SJSA1 (cell line): ENCODE results near the gene SLC31A2. TPM values are rescaled to one million over a fixed set of nuclear protein-coding genes. Genes with fewer than 3 reads are reported as not detected.
"Not testable (repeated sequence)": the region's sequence is repeated elsewhere in the genome, so short reads cannot be mapped to it uniquely, and the experiment has no call there.

Experiments used
- DNase-seq, 2 experiments: peaks; one replicate each; pipeline ENCODE4 v3.0.0-alpha.2; 2015 to 2020; ENCODE audit warnings: low spot score in 2 of 2, low read depth in 1 of 2
- H3K27ac ChIP-seq: fragments of 250-450 bp; sonication (Bioruptor Pico); 2 replicates; pipeline ENCODE4 v1.5.1; 2020; ENCODE audit warnings: mild to moderate bottlenecking, moderate library complexity
- H3K27me3 ChIP-seq: fragments of 250-450 bp; sonication (Bioruptor Pico); replicated peaks from 2 replicates; pipeline ENCODE4 v1.5.1; 2020; ENCODE audit warnings: mild to moderate bottlenecking, moderate library complexity
- H3K36me3 ChIP-seq: fragments of 250-450 bp; sonication (Bioruptor Pico); 2 replicates; pipeline ENCODE4 v1.5.1; 2020; ENCODE audit warnings: mild to moderate bottlenecking
- H3K4me1 ChIP-seq: fragments of 250-450 bp; sonication (Bioruptor Pico); replicated peaks from 2 replicates; pipeline ENCODE4 v1.6.1; 2021; ENCODE audit warnings: mild to moderate bottlenecking
- H3K4me3 ChIP-seq: fragments of 250-450 bp; sonication (Bioruptor Pico); 2 replicates; pipeline ENCODE4 v1.5.1; 2020; ENCODE audit warnings: mild to moderate bottlenecking
- H3K9me3 ChIP-seq: fragments of 250-450 bp; sonication (Bioruptor Pico); replicated peaks from 2 replicates; pipeline ENCODE4 v1.5.1; 2020; ENCODE audit warnings: mild to moderate bottlenecking
- total RNA-seq: library from RNA; depleted of rRNA; stranded (reverse); fragments of >200 nt; shearing (Covaris generic); gene quantifications from 2 replicates; pipeline ENCODE4 v1.2.3, GENCODE V29; 2014

The SLC31A2 gene
- total RNA-seq, 1 experiment from 2014 or later = 7.9 TPM

DNA sequence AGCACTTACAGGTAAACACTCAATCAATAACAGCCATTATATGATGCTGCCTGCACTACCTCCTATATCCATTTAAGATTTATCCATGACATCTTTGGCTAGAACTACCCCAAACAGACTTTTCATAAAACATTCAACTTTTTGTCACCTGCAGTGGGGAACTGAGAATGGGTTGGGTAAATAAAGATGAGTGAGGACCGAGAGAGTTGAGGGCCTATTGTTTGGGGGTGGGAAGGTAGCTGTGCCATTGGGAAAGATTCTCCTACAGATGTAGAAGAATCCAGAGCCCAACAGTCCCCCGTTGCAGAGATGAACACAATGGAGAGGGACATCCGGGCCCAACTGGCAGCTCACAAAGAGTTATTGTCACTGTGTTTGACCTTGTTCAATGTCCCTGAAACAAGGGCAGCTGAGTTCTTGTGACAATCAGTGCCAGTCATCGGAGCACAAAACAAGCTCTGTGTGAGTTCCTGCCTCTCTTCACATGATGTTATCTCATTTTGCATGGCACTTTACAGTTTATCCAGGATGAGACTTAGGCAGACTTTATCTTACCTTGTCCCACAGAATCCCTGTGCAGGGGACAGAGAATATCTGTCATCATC is 11.5 kb upstream of the SLC31A2 start:
- H3K27ac ChIP-seq = no peak overlapping the region
- H3K4me1 ChIP-seq = no peaks in the 10 kb centered on the region
- no peaks in the 10 kb centered on the region for H3K9me3 ChIP-seq
- no peak for DNase-seq
- H3K4me3 ChIP-seq = no peak overlapping the region
- no peaks in the 10 kb centered on the region for H3K36me3 ChIP-seq
- H3K27me3 ChIP-seq = no peaks in the 10 kb centered on the region

DNA sequence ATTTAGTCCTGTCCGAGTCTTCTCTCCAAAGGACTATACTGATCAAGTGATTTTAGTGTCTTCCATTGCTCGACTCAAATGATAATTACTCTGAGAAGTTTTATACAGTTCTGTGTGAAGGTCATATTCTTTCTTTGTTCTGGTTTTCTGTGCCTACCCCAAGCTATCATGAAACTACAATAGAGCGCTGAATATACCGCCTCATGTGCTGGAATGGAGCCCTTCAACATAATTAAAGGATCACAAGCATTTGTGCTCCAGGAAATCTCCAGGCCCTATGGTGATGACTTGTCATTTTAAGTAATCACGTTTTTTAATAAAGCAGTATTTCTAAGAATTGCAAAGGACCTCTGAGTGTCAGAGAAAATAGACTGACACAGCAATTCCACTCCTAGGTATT is 10.9 kb upstream of the SLC31A2 start:
- Histone ChIP-seq H3K36me3 (no peaks in the 10 kb centered on the region), H3K27me3 (no peaks in the 10 kb centered on the region), H3K9me3 (no peaks in the 10 kb centered on the region), H3K4me1 (no peaks in the 10 kb centered on the region), H3K27ac (no peak overlapping the region), H3K4me3 (no peak overlapping the region)
- no peak for DNase-seq

DNA sequence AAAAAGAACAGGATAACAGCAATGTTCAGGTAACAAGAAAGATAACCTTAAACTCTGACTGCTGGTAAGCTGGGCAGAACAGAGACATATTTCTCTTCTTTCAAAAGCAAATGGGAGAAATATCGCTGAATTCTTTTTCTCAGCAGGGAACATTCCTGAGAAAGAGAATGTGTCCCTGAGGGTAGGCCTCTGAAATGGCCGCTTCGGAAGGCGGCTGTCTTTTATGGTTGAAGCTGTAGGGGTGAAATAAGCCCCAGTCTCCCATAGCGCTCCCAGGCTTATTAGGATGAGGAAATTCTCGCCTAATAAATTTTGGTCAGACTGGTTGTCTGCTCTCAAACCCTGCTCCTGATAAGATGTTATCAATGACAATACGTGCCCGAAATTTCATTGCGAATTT is 9.9 kb upstream of the SLC31A2 start:
- not testable (repeated sequence) for DNase-seq, H3K4me3 ChIP-seq, H3K36me3 ChIP-seq, H3K9me3 ChIP-seq, H3K27ac ChIP-seq, H3K4me1 ChIP-seq, H3K27me3 ChIP-seq

DNA sequence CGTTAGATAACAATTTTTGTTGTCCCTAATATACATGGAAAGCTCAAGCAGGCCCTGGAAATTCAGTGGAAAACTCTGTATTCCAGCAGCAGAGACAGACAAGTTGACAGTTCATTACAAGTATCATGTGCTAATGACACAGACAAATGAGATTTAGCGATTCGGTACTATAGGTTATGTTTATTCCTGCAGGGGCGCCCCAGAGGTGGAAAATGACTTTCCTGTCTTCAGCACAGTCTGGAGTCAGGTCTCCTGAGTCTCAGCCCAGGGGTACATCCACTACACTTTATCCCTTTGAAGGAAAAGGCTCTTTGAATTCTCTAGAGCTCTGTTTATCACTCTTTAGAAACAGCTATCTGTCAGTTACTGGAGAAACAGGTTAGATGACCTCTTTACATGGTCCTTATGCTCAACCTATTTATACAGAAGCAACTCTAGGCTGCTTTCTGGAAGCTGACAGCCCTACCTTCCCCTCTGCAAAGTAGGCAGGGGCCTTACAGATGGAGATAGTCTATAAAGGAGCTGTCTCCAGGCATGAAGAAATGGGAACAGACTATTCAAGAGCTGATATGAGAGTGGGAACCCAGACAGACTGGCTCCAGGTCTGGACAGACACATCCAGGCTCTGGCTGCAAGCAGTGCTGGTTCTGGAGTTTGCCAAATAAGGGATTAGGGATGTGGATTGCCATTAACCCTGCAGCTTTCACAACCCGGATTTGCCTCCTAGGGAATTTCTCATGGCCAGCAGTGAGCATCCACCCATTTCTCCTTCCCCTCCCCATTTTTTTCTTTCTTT is 7.2 kb upstream of the SLC31A2 start:
- H3K9me3 ChIP-seq = no peaks in the 10 kb centered on the region
- DNase-seq = no peak
- no peak overlapping the region for H3K27ac ChIP-seq
- no peaks in the 10 kb centered on the region for H3K36me3 ChIP-seq
- no peak overlapping the region for H3K4me3 ChIP-seq
- no peaks in the 10 kb centered on the region for H3K4me1 ChIP-seq
- H3K27me3 ChIP-seq = 0 out of 2 replicates have a peak, but pooled peaks cover 7% of the 10 kb centered on the region

DNA sequence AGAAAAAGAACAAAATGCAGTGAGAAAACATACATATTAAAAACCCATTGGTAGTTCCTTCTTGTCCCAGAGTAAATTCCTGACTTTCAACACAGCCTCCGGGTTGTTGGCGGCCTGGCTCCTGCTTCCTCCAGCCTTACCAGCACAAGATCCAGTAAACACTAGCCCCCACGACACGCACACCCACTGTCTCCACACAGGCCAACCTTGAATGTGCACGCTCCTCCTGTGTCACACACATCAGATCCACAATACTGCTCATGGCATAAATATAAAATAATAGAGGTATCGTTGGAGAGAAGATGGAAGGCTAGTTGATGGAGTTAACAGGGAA is 2.5 kb upstream of the SLC31A2 start:
- DNase-seq = no peak
- Histone ChIP-seq H3K4me3 (no peak overlapping the region), H3K27me3 (0 out of 2 replicates have a peak, but pooled peaks cover 7% of the 10 kb centered on the region), H3K9me3 (no peaks in the 10 kb centered on the region), H3K4me1 (peaks cover 5% of the 10 kb centered on the region; the same call in 1 of the 2 replicates), H3K36me3 (no peaks in the 10 kb centered on the region), H3K27ac (no peak overlapping the region)

DNA sequence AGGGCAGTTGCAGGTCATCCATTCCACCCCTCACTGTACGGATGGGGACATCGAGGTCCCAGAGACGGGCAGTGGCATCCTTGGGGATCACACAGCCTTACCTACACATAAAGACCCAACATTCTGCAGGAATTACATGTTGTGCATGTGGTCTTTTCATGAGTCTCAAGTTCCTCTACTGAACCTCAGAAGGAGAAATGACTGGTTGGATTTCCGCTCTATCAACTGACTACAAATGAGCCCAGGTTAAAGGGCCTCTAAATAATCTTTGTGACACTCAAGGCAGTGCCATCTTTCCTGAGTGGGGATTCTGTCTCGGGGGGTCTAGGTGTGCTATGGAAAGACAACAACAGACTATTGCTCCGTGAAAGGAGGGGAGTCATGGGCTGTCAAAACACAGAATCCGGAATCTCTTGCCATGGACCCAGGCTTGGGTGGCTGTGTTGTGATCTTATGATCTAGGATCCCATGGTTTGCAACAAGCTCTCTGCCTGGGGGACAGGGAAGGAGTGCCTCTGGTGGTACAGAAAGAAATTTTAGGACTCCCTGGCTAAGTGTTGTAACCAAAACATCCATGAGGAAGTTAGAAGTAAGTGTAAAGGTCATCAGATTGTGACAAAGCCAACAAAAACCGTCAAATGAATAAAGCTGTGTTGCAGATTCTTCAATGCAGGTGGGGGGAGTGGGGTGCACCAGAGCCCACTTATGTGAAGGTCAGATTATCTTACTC is 1.9 kb upstream of the SLC31A2 start:
- no peak overlapping the region for H3K27ac ChIP-seq
- no peak for DNase-seq
- peaks cover 5% of the 10 kb centered on the region; the same call in 1 of the 2 replicates for H3K4me1 ChIP-seq
- H3K36me3 ChIP-seq = no peaks in the 10 kb centered on the region
- H3K4me3 ChIP-seq = no peak overlapping the region
- 0 out of 2 replicates have a peak, but pooled peaks cover 7% of the 10 kb centered on the region for H3K27me3 ChIP-seq
- H3K9me3 ChIP-seq = no peaks in the 10 kb centered on the region

DNA sequence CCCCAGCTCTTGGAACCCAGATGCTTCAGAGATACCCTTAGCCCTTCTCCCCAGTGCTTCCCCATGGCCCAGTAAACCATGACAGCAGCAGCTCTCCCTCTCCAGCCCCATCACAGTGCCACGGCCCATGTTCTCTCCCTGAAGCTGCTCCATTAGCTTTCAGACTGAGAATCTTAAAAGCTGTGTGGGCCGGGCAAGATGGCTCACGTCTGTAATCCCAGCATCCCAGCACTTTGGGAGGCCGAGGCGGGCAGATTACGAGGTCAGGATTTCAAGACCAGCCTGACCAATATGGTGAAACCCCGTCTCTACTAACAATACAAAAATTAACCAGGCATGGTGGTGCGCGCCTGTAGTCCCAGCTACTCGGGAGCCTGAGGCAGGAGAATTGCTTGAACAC is 1.2 kb upstream of the SLC31A2 start:
- H3K4me3 ChIP-seq, H3K9me3 ChIP-seq, DNase-seq, H3K36me3 ChIP-seq, H3K27me3 ChIP-seq, H3K27ac ChIP-seq, H3K4me1 ChIP-seq: not testable (repeated sequence)

DNA sequence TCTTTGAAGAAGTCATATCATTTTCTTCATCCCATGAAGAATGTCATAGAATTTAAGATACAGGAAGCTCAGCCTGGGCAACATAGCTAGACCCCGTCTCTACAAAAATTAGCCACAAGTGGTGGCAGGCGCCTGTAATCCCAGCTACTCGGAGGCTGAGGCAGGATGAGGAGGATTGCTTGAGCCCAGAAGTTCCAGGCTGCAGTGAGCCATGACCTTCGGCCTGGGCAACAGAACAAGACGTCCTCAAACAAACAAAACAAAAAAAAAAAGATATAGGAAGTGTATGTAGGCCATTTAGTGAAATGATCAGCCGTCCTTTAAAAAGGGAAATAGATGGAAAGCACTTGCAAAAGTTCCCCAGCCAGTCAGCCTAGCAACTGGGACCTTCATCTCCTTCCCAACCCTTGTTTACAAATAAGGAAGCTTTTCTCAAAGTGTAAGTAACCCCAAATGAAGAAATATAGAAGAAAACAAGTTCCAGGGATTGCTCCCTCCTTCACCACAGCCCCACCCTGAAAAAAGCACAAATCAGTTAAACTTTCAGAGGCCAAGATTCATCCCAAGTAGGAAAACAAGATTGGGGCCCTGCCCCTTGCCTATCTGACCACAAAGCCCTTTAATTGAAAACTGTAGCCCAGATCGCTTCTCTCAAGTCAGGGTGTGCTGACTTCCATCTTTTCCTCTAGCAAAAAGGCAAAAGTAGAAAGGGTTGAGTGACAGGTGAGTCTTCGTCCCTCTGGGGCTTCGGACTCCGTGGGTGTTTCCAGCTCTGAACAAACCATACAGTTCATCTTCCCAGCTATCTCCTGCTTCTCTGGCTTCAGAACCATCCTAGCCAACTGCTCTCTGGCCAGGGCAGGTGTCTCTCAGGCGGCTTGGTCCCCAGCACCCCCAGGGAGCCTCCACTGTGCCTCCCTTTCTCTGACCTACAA is 1.2 kb downstream of the SLC31A2 start:
- no peaks in the 10 kb centered on the region for H3K27me3 ChIP-seq
- H3K27ac ChIP-seq = no peak overlapping the region
- H3K36me3 ChIP-seq = no peaks in the 10 kb centered on the region
- DNase-seq = no peak
- peaks cover 5% of the 10 kb centered on the region; the same call in 1 of the 2 replicates for H3K4me1 ChIP-seq
- no peaks in the 10 kb centered on the region for H3K9me3 ChIP-seq
- peak overlapping the region; percentile 68 for H3K4me3 ChIP-seq

DNA sequence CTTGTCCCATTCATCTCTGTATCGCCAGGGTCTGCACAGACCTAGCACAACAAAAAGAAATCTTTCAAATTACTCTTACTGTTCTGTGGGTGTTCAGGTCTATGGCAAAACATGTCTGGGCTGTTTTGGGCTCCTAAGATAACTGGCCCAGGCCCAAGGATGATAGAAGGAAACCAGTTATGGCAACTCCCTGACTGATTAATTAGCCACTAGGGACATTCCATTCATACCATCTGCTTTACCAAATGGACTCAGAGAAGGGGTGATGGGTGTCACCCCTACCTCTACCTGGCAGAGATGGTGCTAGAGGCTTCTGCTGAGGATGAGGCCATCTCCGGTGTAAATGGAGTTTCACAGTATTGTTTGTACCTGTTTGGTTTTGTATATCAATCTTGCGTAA is 1.9 kb downstream of the SLC31A2 start:
- no peaks in the 10 kb centered on the region for H3K9me3 ChIP-seq
- H3K4me3 ChIP-seq = no peak overlapping the region
- DNase-seq = no peak

DNA sequence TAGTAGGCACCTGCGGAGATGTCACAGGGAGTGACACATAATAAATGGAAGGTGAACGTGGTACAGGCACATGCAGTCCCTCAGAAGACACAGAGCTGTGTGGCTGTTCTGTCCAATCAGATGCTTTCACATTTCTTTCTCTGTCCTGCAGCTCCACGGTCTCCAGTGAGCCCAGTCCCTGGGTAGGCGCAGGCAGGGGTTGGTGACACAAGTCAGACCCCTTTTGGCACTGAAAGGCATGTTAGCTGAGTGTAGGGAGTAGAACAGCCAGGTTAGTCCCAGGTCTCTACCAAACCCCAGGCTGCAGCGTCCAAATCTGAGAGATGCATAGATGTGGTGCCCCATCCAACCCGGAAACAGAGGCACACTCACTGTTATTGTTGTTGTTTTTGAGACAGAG is 2.8 kb downstream of the SLC31A2 start:
- Histone ChIP-seq H3K9me3 (no peaks in the 10 kb centered on the region), H3K36me3 (peaks cover 4% of the 10 kb centered on the region; the same call in 1 of the 2 replicates), H3K27me3 (no peaks in the 10 kb centered on the region), H3K27ac (no peak overlapping the region), H3K4me1 (peaks cover 5% of the 10 kb centered on the region; the same call in 1 of the 2 replicates), H3K4me3 (no peak overlapping the region)
- no peak for DNase-seq

More for the DNA sequence above, 1.9 kb downstream of the SLC31A2 start:
- Histone ChIP-seq H3K27ac (no peak overlapping the region), H3K4me1 (peaks cover 5% of the 10 kb centered on the region; the same call in 1 of the 2 replicates), H3K27me3 (no peaks in the 10 kb centered on the region), H3K36me3 (no peaks in the 10 kb centered on the region)

DNA sequence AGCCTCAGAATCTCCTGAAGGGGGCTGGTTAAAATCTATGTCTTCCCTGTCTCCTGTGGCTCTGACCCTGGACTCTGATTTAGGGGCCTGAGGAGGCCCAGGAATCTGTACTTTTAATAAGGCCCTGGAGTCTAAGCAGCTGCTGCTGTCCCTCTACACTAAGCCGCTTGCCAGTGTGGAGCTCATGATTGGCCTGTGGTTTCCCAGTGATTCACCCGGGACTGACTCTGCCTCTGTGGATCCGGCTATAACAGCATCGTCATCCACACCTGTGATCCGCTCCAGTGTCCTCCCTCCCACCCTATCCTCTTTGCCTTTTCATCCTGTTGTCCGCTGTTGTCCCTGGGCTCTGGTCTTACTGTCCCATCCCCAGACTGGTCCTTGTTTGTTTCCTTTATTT is 3.7 kb downstream of the SLC31A2 start:
- Histone ChIP-seq H3K4me3 (no peak overlapping the region), H3K27ac (no peak overlapping the region), H3K9me3 (no peaks in the 10 kb centered on the region), H3K36me3 (peaks cover 7% of the 10 kb centered on the region; the same call in 1 of the 2 replicates), H3K27me3 (no peaks in the 10 kb centered on the region), H3K4me1 (peaks cover 5% of the 10 kb centered on the region; the same call in 1 of the 2 replicates)
- no peak for DNase-seq

DNA sequence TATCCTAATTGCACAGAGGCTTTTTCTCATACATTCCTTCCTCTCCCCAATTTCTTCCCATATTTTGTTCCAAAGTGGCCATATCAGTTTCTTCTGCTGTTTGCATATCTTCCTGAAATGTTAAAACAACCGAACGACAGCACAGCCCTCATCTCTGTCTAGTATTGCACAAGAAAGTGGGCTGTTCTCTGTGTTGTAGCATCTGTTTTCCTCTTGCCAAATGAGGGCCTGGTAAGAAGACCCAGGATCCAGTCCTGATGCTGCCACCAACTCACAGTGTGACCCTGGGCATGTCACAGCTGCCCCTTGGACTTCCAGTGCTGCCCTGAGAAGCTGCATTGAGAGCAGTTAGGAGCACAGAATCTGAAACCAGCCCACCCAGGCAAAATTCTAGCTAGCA is 4.1 kb downstream of the SLC31A2 start:
- Histone ChIP-seq H3K36me3 (peaks cover 7% of the 10 kb centered on the region; the same call in 1 of the 2 replicates), H3K9me3 (no peaks in the 10 kb centered on the region), H3K4me3 (no peak overlapping the region), H3K27ac (no peak overlapping the region), H3K4me1 (peaks cover 5% of the 10 kb centered on the region; the same call in 1 of the 2 replicates), H3K27me3 (no peaks in the 10 kb centered on the region)
- DNase-seq = no peak

DNA sequence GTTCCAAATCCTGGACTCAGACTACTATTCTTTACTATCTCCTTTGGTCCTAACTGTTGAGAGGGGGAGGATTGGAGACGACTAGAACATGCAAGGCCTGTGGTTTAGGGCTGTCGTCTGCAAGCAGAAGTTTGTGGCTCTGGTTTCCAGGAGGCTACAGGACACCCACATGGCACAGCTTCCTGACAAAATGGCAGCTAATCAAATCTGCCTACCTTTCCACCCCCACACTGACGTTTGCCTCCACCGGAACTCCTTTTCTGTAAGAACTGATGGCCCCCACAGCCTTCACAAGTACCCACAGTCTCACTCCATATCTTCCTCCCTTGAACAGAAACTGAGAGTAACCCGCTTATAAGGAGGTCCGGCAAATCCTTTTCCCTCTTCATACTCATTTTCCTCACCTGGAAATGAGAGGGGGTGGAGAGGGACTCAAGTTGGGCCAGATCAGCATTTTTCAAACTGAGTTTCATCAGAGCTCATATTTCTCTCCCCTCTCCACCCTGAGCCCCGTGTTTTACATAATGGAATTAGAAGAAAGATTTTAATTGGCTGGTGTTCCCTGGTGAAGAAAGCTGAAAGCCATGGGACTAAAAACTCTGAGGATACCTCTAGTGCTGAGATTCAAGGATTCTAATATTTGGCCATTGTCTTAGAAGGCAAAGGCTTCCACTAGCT is 5.2 kb downstream of the SLC31A2 start:
- H3K4me3 ChIP-seq = no peak overlapping the region
- H3K36me3 ChIP-seq = peaks cover 7% of the 10 kb centered on the region; the same call in 1 of the 2 replicates
- no peaks in the 10 kb centered on the region for H3K9me3 ChIP-seq
- no peaks in the 10 kb centered on the region for H3K27me3 ChIP-seq
- H3K27ac ChIP-seq = no peak overlapping the region
- H3K4me1 ChIP-seq = peaks cover 5% of the 10 kb centered on the region; the same call in 1 of the 2 replicates
- DNase-seq = no peak
